Subcutaneous adipose tissue (tissue), 4 donors: ENCODE results near the gene PTTG1. TPM values are rescaled to one million over a fixed set of nuclear protein-coding genes. Genes with fewer than 3 reads are reported as not detected.

Source experiments
- CTCF ChIP-seq: fragments of 450-650 bp; IDR thresholded peaks from one replicate; pipeline ENCODE4 v1.5.1; 2016; ENCODE audit warnings: low read depth, mild to moderate bottlenecking, control low read depth, antibody characterized with exemption, moderate library complexity
- total RNA-seq, 4 donors: library from RNA; depleted of rRNA; stranded (reverse); fragments of >200 nt; gene quantifications; one replicate each; pipeline ENCODE4 v1.1.0, GENCODE V29; 2016

Gene PTTG1
- total RNA-seq, 4 donors from 2014 or later = 1.3 to 15.0 (median 6.8) TPM

- TF ChIP-seq CTCF = no peak
Measured at GRCh38 chr5:160445751-160446150, 24.1 kb downstream of the PTTG1 start.

- no peak for TF ChIP-seq CTCF
Measured at GRCh38 chr5:160448886-160449285, 27.2 kb downstream of the PTTG1 start.

GRCh38 chr5:160449458-160449857 is 27.8 kb downstream of the PTTG1 start:
- no peak for TF ChIP-seq CTCF

GRCh38 chr5:160450164-160450932 is 28.7 kb downstream of the PTTG1 start:
- TF ChIP-seq CTCF = no peak

GRCh38 chr5:160451281-160451680 is 29.6 kb downstream of the PTTG1 start:
- TF ChIP-seq CTCF = no peak

GRCh38 chr5:160452036-160452435 is 30.4 kb downstream of the PTTG1 start:
- TF ChIP-seq CTCF = no peak

- no peak for TF ChIP-seq CTCF
Measured at GRCh38 chr5:160452795-160453194, 31.1 kb downstream of the PTTG1 start.
